ENCODE results near the gene PCBP3. TPM values are rescaled to one million over a fixed set of nuclear protein-coding genes. Genes with fewer than 3 reads are reported as not detected.
"Not testable (repeated sequence)": the region's sequence is repeated elsewhere in the genome, so short reads cannot be mapped to it uniquely, and the experiment has no call there.

The PCBP3 gene
- total RNA-seq, 1 experiment from 2014 or later, result 0.23 TPM

GRCh38 chr21:45875416-45875760, 231.9 kb downstream of the PCBP3 start:
- Histone ChIP-seq H3K36me3 (no peaks in the 10 kb centered on the region), H3K4me3 (no peak overlapping the region), H3K9me3 (no peaks in the 10 kb centered on the region), H3K27me3 (no peaks in the 10 kb centered on the region)
- no peak for DNase-seq

- no peaks in the 10 kb centered on the region for H3K9me3 ChIP-seq
- H3K27me3 ChIP-seq, result no peaks in the 10 kb centered on the region
- no peaks in the 10 kb centered on the region for H3K36me3 ChIP-seq
- no peak overlapping the region for H3K4me3 ChIP-seq
- DNase-seq, result no peak
These were observed 232.4 kb downstream of the PCBP3 start for GRCh38 chr21:45875881-45876280.

GRCh38 chr21:45876381-45877170, 233.1 kb downstream of the PCBP3 start:
- DNase-seq, result no peak
- Histone ChIP-seq H3K27me3 (peaks cover under 1% of the 10 kb centered on the region; the same call in 1 of the 2 replicates), H3K9me3 (no peaks in the 10 kb centered on the region), H3K36me3 (no peaks in the 10 kb centered on the region), H3K4me3 (no peak overlapping the region)

- H3K9me3 ChIP-seq, result no peaks in the 10 kb centered on the region
- no peak for DNase-seq
- no peak overlapping the region for H3K4me3 ChIP-seq
- H3K27me3 ChIP-seq, result peaks cover 3% of the 10 kb centered on the region
- no peaks in the 10 kb centered on the region for H3K36me3 ChIP-seq
These were observed 233.6 kb downstream of the PCBP3 start for GRCh38 chr21:45877171-45877438.

GRCh38 chr21:45877821-45878469, 234.4 kb downstream of the PCBP3 start:
- Histone ChIP-seq H3K36me3 (no peaks in the 10 kb centered on the region), H3K4me3 (no peak overlapping the region)
- peak; percentile 83 for DNase-seq

GRCh38 chr21:45880097-45881068, 236.9 kb downstream of the PCBP3 start:
- DNase-seq, result peak; percentile 78
- Histone ChIP-seq H3K27me3 (peaks cover 3% of the 10 kb centered on the region), H3K4me3 (no peak overlapping the region), H3K9me3 (no peaks in the 10 kb centered on the region), H3K36me3 (no peaks in the 10 kb centered on the region)

More at GRCh38 chr21:45877821-45878469, 234.4 kb downstream of the PCBP3 start:
- Histone ChIP-seq H3K27me3 (peaks cover 3% of the 10 kb centered on the region), H3K9me3 (no peaks in the 10 kb centered on the region)

GRCh38 chr21:45882645-45883044, 239.1 kb downstream of the PCBP3 start:
- peaks cover 3% of the 10 kb centered on the region for H3K27me3 ChIP-seq
- no peaks in the 10 kb centered on the region for H3K9me3 ChIP-seq
- no peak overlapping the region for H3K4me3 ChIP-seq
- H3K36me3 ChIP-seq, result no peaks in the 10 kb centered on the region
- no peak for DNase-seq

GRCh38 chr21:45883090-45883489, 239.6 kb downstream of the PCBP3 start:
- Histone ChIP-seq H3K27me3 (peaks cover 3% of the 10 kb centered on the region), H3K9me3 (no peaks in the 10 kb centered on the region), H3K4me3 (no peak overlapping the region), H3K36me3 (no peaks in the 10 kb centered on the region)
- DNase-seq, result no peak

- peaks cover 3% of the 10 kb centered on the region for H3K27me3 ChIP-seq
- H3K4me3 ChIP-seq, result no peak overlapping the region
- no peaks in the 10 kb centered on the region for H3K36me3 ChIP-seq
- H3K9me3 ChIP-seq, result no peaks in the 10 kb centered on the region
- DNase-seq, result no peak
These were observed 242.0 kb downstream of the PCBP3 start for GRCh38 chr21:45885597-45885929.

- not testable (repeated sequence) for H3K27me3 ChIP-seq, H3K36me3 ChIP-seq, H3K9me3 ChIP-seq, H3K4me3 ChIP-seq
- DNase-seq, result peak; percentile 29
These were observed 242.5 kb downstream of the PCBP3 start for GRCh38 chr21:45885930-45886601.

GRCh38 chr21:45886610-45887026, 243.1 kb downstream of the PCBP3 start:
- no peaks in the 10 kb centered on the region for H3K9me3 ChIP-seq
- no peak overlapping the region for H3K4me3 ChIP-seq
- peaks cover 5% of the 10 kb centered on the region for H3K27me3 ChIP-seq
- H3K36me3 ChIP-seq, result no peaks in the 10 kb centered on the region
- DNase-seq, result no peak

GRCh38 chr21:45887120-45887611, 243.6 kb downstream of the PCBP3 start:
- Histone ChIP-seq H3K4me3 (no peak overlapping the region), H3K27me3 (peaks cover 3% of the 10 kb centered on the region; the same call in 1 of the 2 replicates), H3K36me3 (no peaks in the 10 kb centered on the region), H3K9me3 (no peaks in the 10 kb centered on the region)
- DNase-seq, result no peak

GRCh38 chr21:45887788-45888187, 244.3 kb downstream of the PCBP3 start:
- no peaks in the 10 kb centered on the region for H3K36me3 ChIP-seq
- DNase-seq, result no peak
- H3K4me3 ChIP-seq, result no peak overlapping the region
- H3K27me3 ChIP-seq, result peaks cover 3% of the 10 kb centered on the region; the same call in 1 of the 2 replicates
- no peaks in the 10 kb centered on the region for H3K9me3 ChIP-seq

- DNase-seq, result no peak
- H3K9me3 ChIP-seq, result no peaks in the 10 kb centered on the region
- no peak overlapping the region for H3K4me3 ChIP-seq
These were observed 245.0 kb downstream of the PCBP3 start for GRCh38 chr21:45888386-45889009.

GRCh38 chr21:45889256-45889655, 245.7 kb downstream of the PCBP3 start:
- DNase-seq, result no peak
- Histone ChIP-seq H3K36me3 (no peaks in the 10 kb centered on the region), H3K9me3 (no peaks in the 10 kb centered on the region), H3K27me3 (peaks cover 3% of the 10 kb centered on the region; the same call in 1 of the 2 replicates), H3K4me3 (no peak overlapping the region)

More at GRCh38 chr21:45888386-45889009, 245.0 kb downstream of the PCBP3 start:
- Histone ChIP-seq H3K36me3 (no peaks in the 10 kb centered on the region), H3K27me3 (peaks cover 3% of the 10 kb centered on the region; the same call in 1 of the 2 replicates)

- DNase-seq, result no peak
- Histone ChIP-seq H3K9me3 (no peaks in the 10 kb centered on the region), H3K36me3 (no peaks in the 10 kb centered on the region), H3K4me3 (no peak overlapping the region), H3K27me3 (peaks cover 3% of the 10 kb centered on the region; the same call in 1 of the 2 replicates)
These were observed 246.4 kb downstream of the PCBP3 start for GRCh38 chr21:45889961-45890360.
